GM12892 (cell line): ENCODE measurements around the gene CPXCR1.

Source experiments
- POLR2A ChIP-seq: IDR thresholded peaks from 2 replicates; pipeline ENCODE4 v1.6.1; 2011; ENCODE audit warnings: low read depth, low read length, control low read depth
- POLR2AphosphoS5 ChIP-seq: IDR thresholded peaks from 2 replicates; pipeline ENCODE4 v1.6.1; 2011; ENCODE audit warnings: low read depth, low read length, control low read depth
- TAF1 ChIP-seq: IDR thresholded peaks from 2 replicates; pipeline ENCODE4 v1.6.1; 2011; ENCODE audit warnings: low read depth, mild to moderate bottlenecking, control low read depth, low read length, borderline replicate concordance

- TF ChIP-seq POLR2AphosphoS5 (no peak), POLR2A (no peak), TAF1 (no peak)
These were observed 11.2 kb upstream of the CPXCR1 start for GRCh38 chrX:88735835-88736234.
